H1 (cell line): ENCODE results near the gene ACOX1. TPM values are rescaled to one million over a fixed set of nuclear protein-coding genes. Genes with fewer than 3 reads are reported as not detected.

ENCODE experiments used
- CHD1 ChIP-seq: IDR thresholded peaks from 2 replicates; pipeline ENCODE4 v1.6.1; 2012; ENCODE audit warnings: low read depth, low read length, improper control_type of control experiment
- EP300 ChIP-seq, 2 experiments: IDR thresholded peaks; 1 replicate in 1 of 2; 2 replicates in 1 of 2; pipeline ENCODE4 v1.6.1; 2011 to 2012; ENCODE audit warnings: low read depth in 2 of 2, low read length in 2 of 2, mild to moderate bottlenecking in 2 of 2, borderline replicate concordance in 1 of 2, inconsistent platforms in 1 of 2, moderate library complexity in 1 of 2
- NANOG ChIP-seq: IDR thresholded peaks from 2 replicates; pipeline ENCODE4 v1.6.1; 2011; ENCODE audit warnings: low read length, low read depth, mild to moderate bottlenecking, inconsistent platforms; ENCODE audit not compliant: insufficient read depth, poor library complexity, severe bottlenecking
- RXRA ChIP-seq: IDR thresholded peaks from 2 replicates; pipeline ENCODE4 v1.6.1; 2011; ENCODE audit warnings: low read depth, mild to moderate bottlenecking, low read length, moderate library complexity; ENCODE audit not compliant: insufficient read depth
- SIX5 ChIP-seq: IDR thresholded peaks from 2 replicates; pipeline ENCODE4 v1.6.1; 2011; ENCODE audit warnings: mild to moderate bottlenecking, low read depth, low read length
- SP2 ChIP-seq: IDR thresholded peaks from 2 replicates; pipeline ENCODE4 v1.6.1; 2012; ENCODE audit warnings: mild to moderate bottlenecking, low read length, inconsistent platforms
- SUZ12 ChIP-seq: fragments of 200-600 bp; sonication (generic); IDR thresholded peaks from 2 replicates; pipeline ENCODE4 v1.6.1; 2012; ENCODE audit warnings: mild to moderate bottlenecking, inconsistent platforms, low read length, moderate library complexity, mixed read lengths
- polyA plus RNA-seq, 7 experiments: library from polyadenylated mRNA; depleted of rRNA in 3 of 7; stranded (reverse) in 5 of 7; unstranded in 2 of 7; fragments of >200 nt in 5 of 7; fragments of 200-250 nt in 2 of 7; gene quantifications; 1 replicate in 5 of 7; 2 replicates in 1 of 7; 4 replicates in 1 of 7; pipeline versions ENCODE4 v1.2.1 to v1.2.3, GENCODE V29; 2011 to 2013; ENCODE audit warnings: missing spikeins in 2 of 7, mixed read lengths in 2 of 7
- total RNA-seq: library from RNA; stranded (reverse); fragmentation: NEBNext Ultra II Directional; extraction: Animal tissue kit (Norgen Biotek cat#: 25700); gene quantifications from 2 replicates; pipeline ENCODE4 v1.2.1, GENCODE V29; 2021
- TF ChIP-seq, protein P1 (sequence below), 3 experiments: IDR thresholded peaks; 1 replicate in 2 of 3; 2 replicates in 1 of 3; pipeline versions ENCODE4 v1.5.1 to v1.6.1; 2011; ENCODE audit warnings: low read length in 3 of 3, mild to moderate bottlenecking in 3 of 3, inconsistent platforms in 2 of 3, low read depth in 1 of 3, moderate library complexity in 1 of 3; ENCODE audit not compliant: insufficient read depth in 1 of 3; ENCODE audit errors: control extremely low read depth in 1 of 3

ACOX1 gene
- total and polyA plus RNA-seq, 2 of the 8 experiments (the other 6 are each of a cell fraction or from before 2014, with no cell fraction given) = 10.5 to 30.4 TPM

DNA sequence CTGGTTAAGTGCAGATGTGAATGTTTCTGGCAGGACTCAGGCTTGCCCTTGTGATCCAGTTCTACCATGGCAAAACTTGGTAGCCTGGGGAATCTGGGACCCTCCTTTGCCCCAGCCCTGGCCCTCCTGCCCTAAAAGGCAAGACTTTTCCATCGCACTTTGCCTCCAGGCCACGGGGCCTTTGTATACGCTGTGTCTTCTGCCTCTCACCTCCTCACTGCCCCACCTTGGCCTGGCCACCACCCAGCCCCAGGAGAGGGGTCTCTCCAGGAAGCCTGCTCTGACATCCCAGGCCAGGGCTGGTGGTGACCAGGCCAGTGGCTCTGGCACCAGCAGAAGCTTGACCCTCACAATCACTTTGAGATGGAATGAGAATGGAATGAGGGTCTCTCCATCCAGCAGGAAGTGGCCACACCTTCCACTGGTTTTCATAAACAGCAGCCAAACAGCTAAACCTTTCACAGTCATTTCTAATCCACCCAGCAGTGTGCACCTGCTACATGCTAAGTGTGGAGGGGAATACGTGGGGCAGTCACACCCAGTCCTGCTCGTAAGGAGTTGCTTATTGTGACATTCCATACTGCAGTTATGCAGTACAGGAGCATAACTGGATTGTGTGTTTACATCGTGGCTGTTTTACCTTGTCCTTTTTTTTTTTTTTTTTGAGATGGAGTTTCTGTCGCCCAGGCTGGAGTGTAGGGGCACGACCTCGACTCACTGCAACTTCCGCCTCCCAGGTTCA lies 72.7 kb downstream of the ACOX1 start (continued):
- TF ChIP-seq, protein P1, sequence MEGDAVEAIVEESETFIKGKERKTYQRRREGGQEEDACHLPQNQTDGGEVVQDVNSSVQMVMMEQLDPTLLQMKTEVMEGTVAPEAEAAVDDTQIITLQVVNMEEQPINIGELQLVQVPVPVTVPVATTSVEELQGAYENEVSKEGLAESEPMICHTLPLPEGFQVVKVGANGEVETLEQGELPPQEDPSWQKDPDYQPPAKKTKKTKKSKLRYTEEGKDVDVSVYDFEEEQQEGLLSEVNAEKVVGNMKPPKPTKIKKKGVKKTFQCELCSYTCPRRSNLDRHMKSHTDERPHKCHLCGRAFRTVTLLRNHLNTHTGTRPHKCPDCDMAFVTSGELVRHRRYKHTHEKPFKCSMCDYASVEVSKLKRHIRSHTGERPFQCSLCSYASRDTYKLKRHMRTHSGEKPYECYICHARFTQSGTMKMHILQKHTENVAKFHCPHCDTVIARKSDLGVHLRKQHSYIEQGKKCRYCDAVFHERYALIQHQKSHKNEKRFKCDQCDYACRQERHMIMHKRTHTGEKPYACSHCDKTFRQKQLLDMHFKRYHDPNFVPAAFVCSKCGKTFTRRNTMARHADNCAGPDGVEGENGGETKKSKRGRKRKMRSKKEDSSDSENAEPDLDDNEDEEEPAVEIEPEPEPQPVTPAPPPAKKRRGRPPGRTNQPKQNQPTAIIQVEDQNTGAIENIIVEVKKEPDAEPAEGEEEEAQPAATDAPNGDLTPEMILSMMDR (IDR thresholded peaks at IDR 0.05; ENCODE audit: control extremely low read depth in 1 of 3, insufficient read depth in 1 of 3, low read depth in 1 of 3, low read length in 3 of 3) = no peak
- TF ChIP-seq CHD1 (no peak), SUZ12 (no peak), SIX5 (no peak), RXRA (no peak), EP300 (IDR thresholded peaks at IDR 0.05; ENCODE audit: borderline replicate concordance in 1 of 2, low read depth in 2 of 2, low read length in 2 of 2) (no peak), SP2 (no peak), NANOG (no peak)
